ENCODE measurements around the gene SMIM31. TPM values are rescaled to one million over a fixed set of nuclear protein-coding genes. Genes with fewer than 3 reads are reported as not detected.

The SMIM31 gene
- total RNA-seq, 1 experiment from 2014 or later: 1.9 TPM

GRCh38 chr4:164846566-164846965, 92.6 kb downstream of the SMIM31 start:
- BruUV-seq (replicated peaks): no TSS peak
- no peaks in the 10 kb centered on the region for H3K4me1 Mint-ChIP-seq (ENCODE audit: low read depth, unreplicated experiment)
- CTCF ChIA-PET: no interaction called here
- no peaks in the 10 kb centered on the region for H3K9me3 Mint-ChIP-seq (ENCODE audit: low read depth, unreplicated experiment)
- no peaks in the 10 kb centered on the region for H3K36me3 Mint-ChIP-seq (ENCODE audit: insufficient read depth, unreplicated experiment)
- intact Hi-C loops (cut with micrococcal nuclease; ENCODE audit: unreplicated experiment): no loop called here
- no peak for TF ChIP-seq CTCF (IDR thresholded peaks at IDR 0.05; ENCODE audit: unreplicated experiment)
- no peak for DNase-seq
- no peak overlapping the region for H3K4me3 Mint-ChIP-seq (ENCODE audit: low read depth, unreplicated experiment)
- H3K27ac Mint-ChIP-seq (ENCODE audit: unreplicated experiment): no peak overlapping the region
- no peaks in the 10 kb centered on the region for H3K27me3 Mint-ChIP-seq (ENCODE audit: unreplicated experiment)

GRCh38 chr4:164847016-164847415, 93.1 kb downstream of the SMIM31 start:
- Mint-ChIP-seq H3K27ac (ENCODE audit: unreplicated experiment) (no peak overlapping the region), H3K36me3 (ENCODE audit: insufficient read depth, unreplicated experiment) (no peaks in the 10 kb centered on the region), H3K4me3 (ENCODE audit: low read depth, unreplicated experiment) (no peak overlapping the region), H3K27me3 (ENCODE audit: unreplicated experiment) (no peaks in the 10 kb centered on the region), H3K9me3 (ENCODE audit: low read depth, unreplicated experiment) (no peaks in the 10 kb centered on the region), H3K4me1 (ENCODE audit: low read depth, unreplicated experiment) (no peaks in the 10 kb centered on the region)
- no TSS peak for BruUV-seq (replicated peaks)
- TF ChIP-seq CTCF (IDR thresholded peaks at IDR 0.05; ENCODE audit: unreplicated experiment): no peak
- DNase-seq: no peak
- CTCF ChIA-PET: no interaction called here
- intact Hi-C loops (cut with micrococcal nuclease; ENCODE audit: unreplicated experiment): no loop called here

GRCh38 chr4:164847967-164848649, 94.2 kb downstream of the SMIM31 start:
- no peak for TF ChIP-seq CTCF (IDR thresholded peaks at IDR 0.05; ENCODE audit: unreplicated experiment)
- H3K27me3 Mint-ChIP-seq (ENCODE audit: unreplicated experiment): no peaks in the 10 kb centered on the region

More at GRCh38 chr4:164847967-164848649, 94.2 kb downstream of the SMIM31 start:
- no peaks in the 10 kb centered on the region for H3K36me3 Mint-ChIP-seq (ENCODE audit: insufficient read depth, unreplicated experiment)
- no peaks in the 10 kb centered on the region for H3K4me1 Mint-ChIP-seq (ENCODE audit: low read depth, unreplicated experiment)
- CTCF ChIA-PET: no interaction called here
- no peaks in the 10 kb centered on the region for H3K9me3 Mint-ChIP-seq (ENCODE audit: low read depth, unreplicated experiment)
- no peak overlapping the region for H3K27ac Mint-ChIP-seq (ENCODE audit: unreplicated experiment)
- intact Hi-C loops (cut with micrococcal nuclease; ENCODE audit: unreplicated experiment): no loop called here
- no peak for DNase-seq
- no TSS peak for BruUV-seq (replicated peaks)
- no peak overlapping the region for H3K4me3 Mint-ChIP-seq (ENCODE audit: low read depth, unreplicated experiment)

Other genes starting within 250 kb of the SMIM31 start
- not detected in 2 replicates for gene APELA, start 123.0 kb downstream of the SMIM31 start, total RNA-seq (2022)
- gene TRIM61, start 223.5 kb downstream of the SMIM31 start, total RNA-seq (2022): 0.39 and 0.45 TPM in 2 replicates

Data from Calu3 (cell line).